Eye (tissue), 1 donor: ENCODE results near the gene CTAGE1.
"Not testable (repeated sequence)": the region's sequence is repeated elsewhere in the genome, so short reads cannot be mapped to it uniquely, and the experiment has no call there.

ENCODE experiments used
- DNase-seq: peaks from one replicate; pipeline ENCODE4 v3.0.0-alpha.2; 2015

The CTAGE1 gene, protein sequence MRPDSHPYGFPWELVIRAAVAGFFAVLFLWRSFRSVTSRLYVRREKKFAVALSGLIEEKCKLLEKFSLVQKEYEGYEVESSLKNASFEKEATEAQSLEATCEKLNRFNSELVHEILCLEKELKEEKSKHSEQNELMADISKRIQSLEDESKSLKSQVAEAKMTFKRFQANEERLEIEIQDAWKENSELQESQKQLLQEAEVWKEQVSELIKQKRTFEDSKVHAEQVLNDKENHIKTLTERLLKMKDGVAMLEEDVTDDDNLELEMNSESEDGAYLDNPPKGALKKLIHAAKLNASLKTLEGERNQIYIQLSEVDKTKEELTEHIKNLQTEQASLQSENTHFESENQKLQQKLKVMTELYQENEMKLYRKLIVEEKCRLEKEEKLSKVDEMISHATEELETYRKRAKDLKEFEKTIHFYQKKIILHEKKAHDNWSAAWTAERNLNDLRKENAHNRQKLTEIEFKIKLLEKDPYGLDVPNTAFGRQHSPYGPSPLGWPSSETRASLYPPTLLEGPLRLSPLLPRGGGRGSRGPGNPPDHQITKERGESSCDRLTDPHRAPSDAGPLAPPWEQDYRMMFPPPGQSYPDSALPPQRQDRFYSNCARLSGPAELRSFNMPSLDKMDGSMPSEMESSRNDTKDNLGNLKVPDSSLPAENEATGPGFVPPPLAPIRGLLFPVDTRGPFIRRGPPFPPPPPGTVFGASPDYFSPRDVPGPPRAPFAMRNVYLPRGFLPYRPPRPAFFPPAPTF

DNA sequence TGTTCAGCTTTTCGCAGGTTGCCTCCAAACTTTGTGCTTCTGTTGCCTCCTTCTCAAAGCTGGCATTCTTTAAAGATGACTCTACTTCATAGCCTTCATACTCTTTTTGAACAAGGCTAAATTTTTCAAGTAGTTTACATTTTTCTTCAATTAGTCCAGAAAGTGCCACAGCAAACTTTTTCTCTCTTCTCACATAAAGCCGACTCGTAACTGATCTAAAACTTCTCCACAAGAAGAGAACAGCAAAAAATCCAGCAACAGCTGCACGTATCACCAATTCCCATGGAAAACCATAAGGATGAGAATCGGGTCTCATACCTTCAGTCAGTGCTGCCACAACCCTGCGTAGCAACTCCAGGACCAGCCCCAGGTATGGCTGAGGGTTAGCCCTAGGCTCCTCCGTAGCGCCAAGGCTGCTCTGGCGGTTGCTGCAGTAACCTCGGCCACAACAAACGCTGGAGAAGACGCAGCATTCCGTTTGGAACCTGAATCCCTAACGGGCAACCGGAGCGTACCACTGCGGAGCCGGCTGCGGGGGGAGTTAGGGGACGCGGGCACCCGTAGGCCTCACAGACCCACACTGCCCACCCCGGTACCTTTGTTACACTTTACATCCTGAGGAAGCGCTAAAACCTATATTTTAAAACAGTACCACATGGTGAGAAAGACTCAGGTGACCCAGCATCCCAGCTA is at the start of gene CTAGE1:
TSS of gene CTAGE1 (minus strand) at position 420 of the 693 bp plus-strand sequence. CDS start at position 316, 104 bp downstream.
- no peak for DNase-seq

DNA sequence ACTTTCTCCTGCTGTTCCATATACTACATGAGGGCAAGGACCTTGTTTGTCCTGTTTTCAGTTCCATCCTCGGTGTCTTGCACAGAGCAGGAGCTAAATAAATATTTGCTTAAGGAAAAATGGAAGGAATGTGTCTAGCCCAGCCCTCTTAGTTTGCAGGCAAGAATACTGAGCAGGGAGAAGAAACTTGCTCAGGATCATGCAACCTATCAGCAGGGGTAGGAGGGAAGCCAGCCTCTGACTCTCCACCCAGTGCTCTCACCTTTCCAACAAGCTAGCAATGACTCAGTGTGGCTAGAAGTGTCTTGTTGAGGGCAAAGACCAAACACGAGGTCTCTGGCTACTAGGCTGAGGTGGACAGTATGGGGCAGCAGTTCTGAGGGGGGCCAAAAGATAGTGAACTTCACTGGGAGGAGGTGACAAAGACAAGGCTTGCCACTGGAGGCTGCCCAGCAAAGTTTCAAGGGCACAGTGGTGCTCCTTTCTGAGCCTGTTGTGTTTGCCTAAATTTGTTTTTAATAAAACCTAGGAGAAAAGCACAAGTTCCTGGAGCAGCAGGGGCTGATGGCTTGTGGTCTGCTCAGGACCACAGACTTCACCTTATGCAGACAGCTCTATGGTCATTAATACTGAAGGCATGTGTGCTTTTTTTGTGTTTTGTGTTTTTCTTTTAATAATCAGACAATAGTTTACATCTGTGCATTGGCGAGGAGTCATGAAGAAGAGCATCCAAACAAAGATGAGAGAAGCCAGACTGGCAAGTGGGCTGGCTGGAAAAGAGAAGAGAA is 49.1 kb upstream of the CTAGE1 start:
- DNase-seq, result no peak

- no peak for DNase-seq
These were observed 48.2 kb upstream of the CTAGE1 start for GRCh38 chr18:22465859-22466457.

DNA sequence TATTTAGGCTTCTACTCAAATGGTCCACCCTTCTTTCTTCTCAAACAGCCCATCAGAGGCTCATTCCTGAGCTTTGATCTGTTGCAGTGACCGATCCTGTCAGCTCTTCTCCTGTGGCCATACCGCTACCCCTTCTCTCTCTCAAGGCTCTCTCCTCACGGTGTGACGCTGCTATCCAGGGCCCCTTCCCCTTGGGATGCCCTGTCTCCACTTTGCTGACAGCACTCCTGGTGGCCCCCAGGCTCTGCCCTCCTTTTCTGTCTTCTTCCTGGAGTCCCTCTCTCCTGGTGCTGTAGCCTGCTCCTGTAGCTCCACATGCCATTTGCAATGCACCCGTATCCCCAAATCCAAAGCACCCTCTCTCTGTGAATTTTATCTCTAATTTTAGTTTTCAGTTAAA is 45.4 kb upstream of the CTAGE1 start:
- DNase-seq, result no peak

GRCh38 chr18:22459491-22459890 is 41.8 kb upstream of the CTAGE1 start:
- DNase-seq, result no peak

- peak; percentile 12 for DNase-seq
These were observed 39.8 kb upstream of the CTAGE1 start for GRCh38 chr18:22457524-22457923.

DNA sequence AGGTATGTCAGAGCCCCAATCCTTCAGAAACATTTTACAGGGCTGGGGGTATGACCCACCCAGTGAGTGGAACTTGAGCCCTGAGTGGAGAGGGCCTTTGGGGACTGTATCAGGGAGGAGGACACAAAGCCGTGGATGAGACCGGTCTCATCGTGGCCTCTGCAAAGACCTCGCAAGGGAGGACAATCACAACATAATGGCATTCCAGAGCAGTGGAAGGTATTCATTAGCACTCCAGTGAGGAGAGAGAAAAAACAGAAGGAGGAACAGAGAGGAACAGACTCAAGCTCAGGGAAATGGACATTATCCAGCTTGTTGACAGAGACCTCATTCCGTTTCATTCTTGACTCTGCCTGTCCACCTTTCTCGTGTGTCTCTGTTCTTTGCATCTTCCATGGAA is 38.8 kb upstream of the CTAGE1 start:
- DNase-seq, result peak; percentile 8

DNA sequence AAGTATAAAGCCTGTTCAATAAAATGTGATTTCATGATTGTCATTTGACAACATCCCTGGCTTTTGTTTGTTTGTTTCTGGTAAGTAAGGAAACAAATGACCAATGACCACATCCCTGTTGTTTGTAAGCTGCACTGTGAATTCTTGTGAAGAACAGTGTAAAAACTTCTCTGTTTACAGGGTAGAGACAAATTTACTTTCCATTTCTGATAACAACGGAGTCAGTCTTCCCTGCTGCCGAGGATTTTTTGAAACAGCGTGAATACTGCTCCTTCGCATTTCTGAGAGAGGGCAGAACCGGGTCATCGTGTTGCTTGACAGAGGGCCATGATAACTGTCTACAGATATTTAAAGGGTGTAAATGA is 38.4 kb upstream of the CTAGE1 start:
- no peak for DNase-seq

DNA sequence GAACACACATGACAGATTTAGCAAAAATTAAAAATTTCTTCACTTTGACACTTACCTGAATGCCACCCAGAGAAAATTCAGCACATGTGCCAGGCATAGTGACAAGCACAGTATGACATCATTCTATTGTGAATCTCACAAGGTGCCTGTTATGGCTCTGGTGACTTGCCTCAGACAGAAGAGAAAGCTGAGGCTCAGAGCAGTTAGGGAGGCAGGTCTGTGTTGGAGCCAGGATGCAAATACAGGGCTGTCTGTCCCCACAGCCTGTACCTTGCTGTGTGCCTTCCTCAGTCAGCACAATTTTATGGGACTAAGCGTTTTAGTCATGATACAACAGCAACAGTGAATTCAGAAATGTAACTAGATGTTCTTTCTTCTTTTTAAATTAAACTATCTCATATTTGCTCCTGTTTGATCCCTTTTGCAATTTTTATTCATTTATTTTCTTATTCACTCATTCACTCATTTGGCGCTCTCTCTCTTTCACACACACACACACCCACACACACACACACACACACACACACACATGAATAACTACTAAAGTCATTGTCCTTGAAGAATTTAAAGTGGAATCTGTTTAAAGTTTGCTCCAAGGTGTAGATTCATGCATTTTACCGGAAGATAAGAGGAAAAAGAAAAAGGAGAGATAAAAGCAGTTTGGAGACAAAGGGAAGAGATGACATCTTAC is 37.9 kb upstream of the CTAGE1 start:
- DNase-seq, result no peak

GRCh38 chr18:22453315-22453714 is 35.6 kb upstream of the CTAGE1 start:
- DNase-seq, result no peak

GRCh38 chr18:22452226-22452668 is 34.5 kb upstream of the CTAGE1 start:
- no peak for DNase-seq

- no peak for DNase-seq
These were observed 34.1 kb upstream of the CTAGE1 start for GRCh38 chr18:22451796-22452195.

DNA sequence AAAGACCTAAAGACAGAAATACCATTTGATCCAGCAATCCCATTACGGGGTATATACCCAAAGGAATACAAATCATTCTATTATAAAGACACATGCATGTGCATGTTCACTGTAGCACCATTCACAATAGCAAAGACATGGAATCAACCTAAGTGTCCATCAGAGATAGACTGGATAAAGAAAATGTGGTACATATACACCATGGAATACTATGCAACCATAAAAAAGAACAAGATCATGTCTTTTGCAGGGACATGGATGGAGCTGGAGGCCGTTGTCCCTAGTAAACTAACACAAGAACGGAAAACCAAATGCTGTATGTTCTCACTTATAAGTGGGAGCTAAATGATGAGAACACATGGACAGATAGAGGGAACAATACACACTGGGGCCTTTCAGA is 33.1 kb upstream of the CTAGE1 start:
- not testable (repeated sequence) for DNase-seq

DNA sequence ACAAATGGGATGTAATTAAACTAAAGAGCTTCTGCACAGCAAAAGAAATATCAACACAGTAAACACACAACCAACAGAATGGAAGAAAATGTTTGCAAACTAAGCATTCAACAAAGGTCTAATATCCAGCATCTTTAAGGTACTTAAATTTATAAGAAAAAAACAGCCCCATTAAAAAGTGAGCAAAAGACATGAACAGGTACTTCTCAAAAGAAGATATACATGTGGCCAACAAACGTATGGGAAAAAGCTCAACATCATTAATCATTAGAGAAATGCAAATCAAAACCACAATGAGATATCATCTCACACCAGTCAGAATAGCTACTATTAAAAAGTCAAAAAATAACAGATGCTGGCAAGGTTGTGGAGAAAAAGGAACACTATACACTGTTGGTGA is 32.6 kb upstream of the CTAGE1 start:
- not testable (repeated sequence) for DNase-seq

GRCh38 chr18:22449753-22450152 is 32.0 kb upstream of the CTAGE1 start:
- DNase-seq, result not testable (repeated sequence)

DNA sequence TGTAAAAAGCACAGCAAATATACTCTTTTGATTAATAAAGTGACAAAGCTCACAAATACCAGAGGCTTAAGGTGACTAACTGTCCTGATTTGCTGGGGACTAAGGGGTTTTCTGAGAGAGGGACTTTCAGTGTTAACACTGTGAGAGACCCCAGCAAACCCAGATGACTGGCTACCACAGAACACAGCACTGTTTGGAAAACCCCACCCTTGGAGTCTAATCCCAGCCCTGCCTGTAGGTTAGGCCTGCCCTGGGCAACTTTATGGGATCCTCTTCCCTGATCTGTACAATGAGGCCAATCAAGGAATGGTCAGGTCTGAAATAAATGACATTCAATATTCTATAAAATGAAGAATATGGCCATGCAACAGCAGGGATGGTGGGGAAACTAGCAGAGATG is 30.5 kb upstream of the CTAGE1 start:
- DNase-seq, result no peak

DNA sequence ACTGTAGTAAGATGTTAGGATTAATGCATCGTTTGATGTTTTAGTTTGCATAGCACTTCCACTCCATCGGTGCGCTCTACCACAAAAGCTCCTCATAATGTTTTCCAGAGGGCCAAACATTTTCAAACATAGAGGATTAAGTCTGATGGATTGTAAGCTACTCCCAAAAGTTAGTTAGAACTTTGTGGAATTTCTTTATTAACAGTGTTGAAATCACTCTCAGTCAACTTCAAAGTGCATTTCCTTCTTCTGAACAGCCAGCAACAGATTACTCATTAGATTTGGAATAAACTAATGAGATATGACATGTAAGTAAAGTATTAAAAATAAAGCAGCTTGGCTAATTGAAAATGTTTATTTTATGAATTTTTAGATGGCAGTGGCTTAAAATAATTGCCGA is 30.1 kb upstream of the CTAGE1 start:
- DNase-seq, result no peak

DNA sequence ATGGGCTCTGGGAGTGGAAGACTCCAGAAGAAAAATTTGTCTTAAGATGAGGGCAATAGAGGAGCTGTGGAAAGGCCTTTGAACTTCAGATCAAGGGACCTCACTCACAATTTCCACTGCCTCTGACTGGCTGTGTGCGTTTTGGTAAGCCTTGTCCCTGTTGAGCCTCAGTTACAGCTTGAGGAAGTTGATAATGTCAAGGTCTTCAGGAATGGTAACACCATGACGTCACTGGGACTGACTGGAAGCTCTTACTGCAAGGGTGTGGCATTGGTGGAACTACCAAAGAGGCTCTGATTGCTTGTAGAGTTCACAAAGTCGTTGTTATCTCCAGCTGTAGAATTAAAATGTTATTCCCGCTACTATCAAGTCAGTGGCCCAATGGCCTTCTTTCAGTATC is 29.2 kb upstream of the CTAGE1 start:
- no peak for DNase-seq

- DNase-seq, result no peak
These were observed 28.6 kb upstream of the CTAGE1 start for GRCh38 chr18:22446325-22446724.

DNA sequence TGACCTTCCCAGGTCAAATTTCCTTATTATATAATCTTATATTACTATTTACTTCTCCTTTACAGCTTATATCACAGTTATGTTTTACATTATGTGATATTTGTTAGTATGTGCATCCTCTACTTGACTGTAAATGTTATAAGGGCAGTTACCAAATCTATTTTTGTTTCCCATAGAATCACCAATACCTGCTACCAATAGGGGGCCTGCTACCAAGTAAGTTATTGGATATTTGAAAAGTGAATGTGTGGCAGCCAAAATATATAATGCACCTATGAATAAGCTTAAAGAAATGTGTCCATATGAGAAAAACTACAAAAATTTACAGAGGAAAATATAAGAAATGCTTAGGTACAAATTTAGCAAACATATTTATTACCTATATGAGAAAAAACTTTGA is 23.9 kb upstream of the CTAGE1 start:
- DNase-seq, result no peak

- DNase-seq, result no peak
These were observed 21.7 kb upstream of the CTAGE1 start for GRCh38 chr18:22439447-22439846.

- DNase-seq, result no peak
These were observed 18.4 kb upstream of the CTAGE1 start for GRCh38 chr18:22436136-22436535.
